WERI-Rb-1 (cell line): ENCODE measurements around the gene CHRND.
A peak's percentile ranks its signal among the peaks of the same experiment; 100 is the strongest.

Experiments used
- DNase-seq: peaks from one replicate; pipeline ENCODE4 v3.0.0-alpha.2; 2020
- H3K27ac ChIP-seq: fragments of 250-450 bp; sonication (Bioruptor Pico); 2 replicates; pipeline ENCODE4 v1.5.1; 2020; ENCODE audit warnings: mild to moderate bottlenecking, moderate library complexity
- H3K27me3 ChIP-seq: fragments of 250-450 bp; sonication (Bioruptor Pico); 2 replicates; pipeline ENCODE4 v1.5.1; 2021; ENCODE audit warnings: mild to moderate bottlenecking, low read depth, moderate library complexity; ENCODE audit not compliant: insufficient read depth, severe bottlenecking
- H3K36me3 ChIP-seq: fragments of 250-450 bp; sonication (Bioruptor Pico); 2 replicates; pipeline ENCODE4 v1.5.1; 2020; ENCODE audit warnings: mild to moderate bottlenecking, moderate library complexity
- H3K4me3 ChIP-seq: 2 replicates; pipeline ENCODE4 v1.5.1; 2011; ENCODE audit warnings: low read depth, mild to moderate bottlenecking, control low read depth, low read length
- H3K9me3 ChIP-seq: fragments of 250-450 bp; sonication (Bioruptor Pico); 2 replicates; pipeline ENCODE4 v1.5.1; 2021; ENCODE audit warnings: mild to moderate bottlenecking, moderate library complexity; ENCODE audit not compliant: severe bottlenecking
- TF ChIP-seq, protein P1 (sequence below): IDR thresholded peaks from 2 replicates; pipeline ENCODE4 v1.5.1; 2011; ENCODE audit warnings: low read depth, mild to moderate bottlenecking, control low read depth, inconsistent platforms, low read length

CHRND gene

DNA sequence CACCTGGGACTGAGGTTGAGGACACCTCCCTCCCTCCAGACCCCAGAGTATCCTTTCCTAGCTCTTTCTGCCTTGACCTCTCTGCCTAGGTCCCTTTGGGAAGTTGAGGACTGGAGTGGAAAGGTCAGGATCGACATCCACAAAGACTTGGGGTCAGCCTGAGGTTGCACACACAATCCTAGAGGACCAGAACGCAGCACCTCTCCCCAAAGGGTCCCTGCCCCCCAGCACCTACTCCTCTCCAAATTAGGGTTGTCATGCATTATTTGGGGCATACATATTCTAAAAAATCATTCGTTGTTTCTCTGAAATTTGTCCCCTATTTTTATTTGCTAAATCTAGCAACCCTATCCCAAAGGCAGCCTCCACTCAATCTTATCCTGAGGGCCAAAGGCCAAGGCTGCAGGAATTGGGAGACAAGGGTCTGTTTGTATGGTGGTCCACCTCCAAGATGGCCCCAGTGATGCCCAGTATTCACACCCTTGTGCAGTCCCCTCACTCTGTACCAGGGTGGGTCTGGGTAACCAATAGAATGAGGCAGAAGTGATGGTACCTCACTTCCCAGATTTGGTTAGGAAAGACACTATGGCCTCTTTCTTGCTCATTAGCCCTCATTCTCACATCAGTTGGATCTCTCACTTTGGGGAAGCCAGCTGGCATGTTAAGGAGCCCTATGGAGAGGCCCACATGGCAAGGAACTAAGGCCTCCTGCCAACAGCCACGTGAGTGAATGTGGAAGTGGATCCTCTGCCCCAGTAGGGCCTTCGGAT is 10.0 kb downstream of the CHRND start:
- TF ChIP-seq, protein P1, sequence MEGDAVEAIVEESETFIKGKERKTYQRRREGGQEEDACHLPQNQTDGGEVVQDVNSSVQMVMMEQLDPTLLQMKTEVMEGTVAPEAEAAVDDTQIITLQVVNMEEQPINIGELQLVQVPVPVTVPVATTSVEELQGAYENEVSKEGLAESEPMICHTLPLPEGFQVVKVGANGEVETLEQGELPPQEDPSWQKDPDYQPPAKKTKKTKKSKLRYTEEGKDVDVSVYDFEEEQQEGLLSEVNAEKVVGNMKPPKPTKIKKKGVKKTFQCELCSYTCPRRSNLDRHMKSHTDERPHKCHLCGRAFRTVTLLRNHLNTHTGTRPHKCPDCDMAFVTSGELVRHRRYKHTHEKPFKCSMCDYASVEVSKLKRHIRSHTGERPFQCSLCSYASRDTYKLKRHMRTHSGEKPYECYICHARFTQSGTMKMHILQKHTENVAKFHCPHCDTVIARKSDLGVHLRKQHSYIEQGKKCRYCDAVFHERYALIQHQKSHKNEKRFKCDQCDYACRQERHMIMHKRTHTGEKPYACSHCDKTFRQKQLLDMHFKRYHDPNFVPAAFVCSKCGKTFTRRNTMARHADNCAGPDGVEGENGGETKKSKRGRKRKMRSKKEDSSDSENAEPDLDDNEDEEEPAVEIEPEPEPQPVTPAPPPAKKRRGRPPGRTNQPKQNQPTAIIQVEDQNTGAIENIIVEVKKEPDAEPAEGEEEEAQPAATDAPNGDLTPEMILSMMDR: no peak
- no peak for DNase-seq
- Histone ChIP-seq H3K27ac (no peak overlapping the region), H3K27me3 (no peaks in the 10 kb centered on the region), H3K9me3 (no peaks in the 10 kb centered on the region), H3K36me3 (no peaks in the 10 kb centered on the region), H3K4me3 (no peak overlapping the region)

DNA sequence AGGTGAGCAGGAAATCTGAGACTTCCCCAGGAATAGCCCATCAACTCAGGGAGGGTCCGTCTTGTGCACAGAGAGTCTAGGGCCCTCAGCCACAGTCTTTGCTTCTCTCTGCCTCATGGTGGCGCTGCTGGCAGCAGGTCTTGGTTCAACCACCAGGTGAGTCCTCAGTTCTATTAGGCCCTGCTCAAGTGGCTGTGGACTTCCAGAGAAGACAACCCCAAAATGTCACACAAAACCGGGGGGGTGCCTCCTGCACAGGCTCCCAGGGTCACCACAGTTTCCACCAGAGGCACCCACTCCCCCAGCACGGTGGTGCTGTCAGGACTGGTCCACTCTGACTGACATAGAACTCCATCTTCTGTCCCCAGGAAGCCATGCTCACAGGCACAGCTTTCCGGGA is 11.1 kb downstream of the CHRND start:
- no peaks in the 10 kb centered on the region for H3K9me3 ChIP-seq
- no peaks in the 10 kb centered on the region for H3K27me3 ChIP-seq
- no peak overlapping the region for H3K4me3 ChIP-seq
- DNase-seq: peak; percentile 61
- H3K36me3 ChIP-seq: no peaks in the 10 kb centered on the region
- TF ChIP-seq, protein P1: peak; percentile 91
- H3K27ac ChIP-seq: no peak overlapping the region

DNA sequence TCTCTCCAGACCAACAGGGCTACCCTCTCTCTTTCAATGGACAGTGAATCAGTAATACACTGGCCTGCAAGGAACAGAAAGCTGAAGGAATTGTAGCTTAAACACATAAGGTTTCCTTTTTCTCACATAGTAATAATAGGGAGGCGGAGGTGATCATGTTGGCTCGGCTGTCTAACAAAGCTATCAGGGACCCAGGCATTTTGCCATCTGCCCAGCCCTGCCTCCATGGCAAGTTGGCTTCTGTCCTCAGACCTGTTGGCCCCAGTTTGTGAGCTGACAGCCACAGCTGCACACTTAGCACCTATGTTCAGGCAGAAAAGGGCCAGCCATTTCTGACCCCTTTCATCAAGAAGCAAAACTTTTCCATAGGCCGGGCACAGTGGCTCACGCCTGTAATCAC is 11.5 kb downstream of the CHRND start:
- Histone ChIP-seq H3K9me3 (no peaks in the 10 kb centered on the region), H3K27ac (no peak overlapping the region), H3K27me3 (no peaks in the 10 kb centered on the region), H3K4me3 (no peak overlapping the region), H3K36me3 (no peaks in the 10 kb centered on the region)
- TF ChIP-seq, protein P1: no peak
- DNase-seq: no peak

DNA sequence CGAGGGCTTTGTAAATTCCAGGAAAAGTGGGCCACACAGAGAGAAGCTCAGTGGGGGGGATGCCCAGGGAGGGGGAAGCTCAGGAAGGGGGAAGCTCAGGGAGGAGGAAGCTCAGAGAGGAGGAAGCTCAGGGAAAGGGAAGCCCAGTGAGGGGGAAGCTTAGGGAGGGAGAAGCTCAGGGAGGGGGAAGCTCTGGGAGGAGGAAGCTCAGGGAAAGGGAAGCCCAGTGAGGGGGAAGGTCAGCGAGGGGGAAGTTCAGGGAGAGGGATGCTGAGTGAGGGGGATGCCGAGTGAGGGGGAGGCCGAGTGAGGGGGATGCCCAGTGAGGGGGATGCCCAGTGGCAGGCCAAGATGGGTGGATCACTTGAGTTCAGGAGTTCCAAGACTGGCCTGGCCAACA is 12.7 kb downstream of the CHRND start:
- Histone ChIP-seq H3K4me3 (no peak overlapping the region), H3K27ac (no peak overlapping the region), H3K36me3 (no peaks in the 10 kb centered on the region), H3K27me3 (no peaks in the 10 kb centered on the region), H3K9me3 (no peaks in the 10 kb centered on the region)
- TF ChIP-seq, protein P1: no peak
- DNase-seq: no peak

DNA sequence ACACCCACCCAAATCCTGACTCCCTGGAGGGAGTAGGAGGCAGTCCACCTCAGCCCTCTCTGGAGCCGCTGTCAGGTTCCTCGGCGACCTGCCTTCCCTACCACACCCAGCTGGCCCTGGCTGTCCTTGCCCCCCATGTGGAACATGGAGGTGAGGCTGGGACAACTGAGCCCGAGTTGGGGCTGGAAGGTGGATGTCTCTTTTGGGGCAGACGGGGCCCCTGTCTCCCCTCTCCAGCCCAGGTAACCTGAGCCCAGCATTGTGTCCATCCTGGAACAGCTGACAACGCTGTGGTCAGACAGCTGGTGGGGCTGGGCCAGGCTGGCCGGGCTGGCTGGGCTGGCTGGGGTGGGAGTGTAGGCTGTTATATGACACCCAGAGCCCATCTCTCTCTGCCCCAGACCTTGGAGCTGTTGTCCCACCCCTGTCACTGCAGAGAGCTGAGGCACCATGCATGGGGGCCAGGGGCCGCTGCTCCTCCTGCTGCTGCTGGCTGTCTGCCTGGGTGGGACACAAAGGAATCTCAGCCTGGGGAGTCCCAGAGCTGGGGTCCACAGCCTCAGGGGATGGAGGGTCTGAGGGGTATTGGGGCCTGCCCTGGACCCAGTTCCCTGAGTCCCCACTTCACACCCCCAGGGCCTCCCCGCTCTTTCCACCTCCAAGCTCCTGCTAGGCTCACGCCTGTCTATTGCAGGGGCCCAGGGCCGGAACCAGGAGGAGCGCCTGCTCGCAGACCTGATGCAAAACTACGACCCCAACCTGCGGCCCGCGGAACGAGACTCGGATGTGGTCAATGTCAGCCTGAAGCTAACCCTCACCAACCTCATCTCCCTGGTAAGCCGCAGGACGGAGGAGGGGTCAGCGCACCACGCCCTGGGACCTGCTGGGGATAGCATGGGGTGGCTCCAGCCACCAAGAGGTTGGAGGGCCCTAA is 13.6 kb downstream of the CHRND start, which contains the start of gene CHRNG:
Gene CHRNG (plus strand): TSS at position 395 of the 934 bp plus-strand sequence. CDS start 56 bp downstream, at position 451.
- peak within 1 kb of the TSS; percentile 39; the same call in 1 of the 2 replicates for H3K27ac ChIP-seq
- no peak for DNase-seq
- H3K27me3 ChIP-seq: no peaks in the 10 kb centered on the region
- H3K4me3 ChIP-seq: no peak within 1 kb of the TSS
- no peaks in the 10 kb centered on the region for H3K9me3 ChIP-seq
- H3K36me3 ChIP-seq: no peaks in the 10 kb centered on the region
- TF ChIP-seq, protein P1: no peak
